Hepatocyte (in vitro differentiated cells): ENCODE data around the gene CLCA4.

Experiments
- CTCF ChIP-seq: fragments of 200-600 bp; sonication (generic); IDR thresholded peaks from 2 replicates; pipeline ENCODE4 v1.5.1; 2016; ENCODE audit warnings: antibody characterized with exemption, mild to moderate bottlenecking; ENCODE audit not compliant: poor library complexity
- EZH2 ChIP-seq: fragments of 200-600 bp; sonication (generic); IDR thresholded peaks from 2 replicates; pipeline ENCODE4 v1.6.1; 2016; ENCODE audit warnings: antibody characterized with exemption, mild to moderate bottlenecking, borderline replicate concordance

GRCh38 chr1:86582161-86582560 is 35.3 kb downstream of the CLCA4 start:
- no peak for TF ChIP-seq CTCF
- TF ChIP-seq EZH2 = no peak
